Measurements from ENCODE around the gene POU2F2.

Gene POU2F2

DNA sequence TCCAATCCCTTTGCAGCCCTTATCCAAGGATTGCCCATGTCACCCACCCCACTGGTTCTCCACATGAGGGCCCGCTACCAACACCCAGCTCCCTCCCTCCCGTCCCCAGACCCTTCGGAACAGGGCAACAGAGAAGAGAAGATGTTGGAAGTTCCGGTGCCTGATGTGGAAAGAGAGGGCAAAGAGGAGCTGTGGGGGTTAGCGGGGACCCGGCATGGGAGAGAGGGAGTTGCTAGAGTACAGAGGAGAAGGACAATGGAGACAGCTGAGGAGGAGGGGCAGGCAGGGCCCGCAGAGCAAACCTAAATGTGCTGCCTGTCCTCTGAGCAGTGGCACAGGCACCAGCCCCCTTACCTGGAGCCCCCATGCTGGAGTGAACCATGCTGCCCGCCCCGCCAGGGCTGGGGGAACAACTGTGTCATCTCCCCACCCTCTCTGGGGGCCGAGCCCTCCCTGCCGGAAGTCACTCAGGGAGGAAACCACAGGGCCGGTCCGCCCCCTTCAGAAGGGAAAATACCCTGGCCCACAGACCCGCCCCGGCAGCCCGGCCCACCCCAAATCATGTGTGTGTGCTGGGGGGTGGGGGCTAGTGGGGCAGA lies at the start of gene POU2F2:
POU2F2 (minus strand) TSS at position 417 of the 599 bp plus-strand sequence; CDS start at position 382, 35 bp downstream.
- DNase-seq: peak in 1 of 2 donors; percentile 38

DNA sequence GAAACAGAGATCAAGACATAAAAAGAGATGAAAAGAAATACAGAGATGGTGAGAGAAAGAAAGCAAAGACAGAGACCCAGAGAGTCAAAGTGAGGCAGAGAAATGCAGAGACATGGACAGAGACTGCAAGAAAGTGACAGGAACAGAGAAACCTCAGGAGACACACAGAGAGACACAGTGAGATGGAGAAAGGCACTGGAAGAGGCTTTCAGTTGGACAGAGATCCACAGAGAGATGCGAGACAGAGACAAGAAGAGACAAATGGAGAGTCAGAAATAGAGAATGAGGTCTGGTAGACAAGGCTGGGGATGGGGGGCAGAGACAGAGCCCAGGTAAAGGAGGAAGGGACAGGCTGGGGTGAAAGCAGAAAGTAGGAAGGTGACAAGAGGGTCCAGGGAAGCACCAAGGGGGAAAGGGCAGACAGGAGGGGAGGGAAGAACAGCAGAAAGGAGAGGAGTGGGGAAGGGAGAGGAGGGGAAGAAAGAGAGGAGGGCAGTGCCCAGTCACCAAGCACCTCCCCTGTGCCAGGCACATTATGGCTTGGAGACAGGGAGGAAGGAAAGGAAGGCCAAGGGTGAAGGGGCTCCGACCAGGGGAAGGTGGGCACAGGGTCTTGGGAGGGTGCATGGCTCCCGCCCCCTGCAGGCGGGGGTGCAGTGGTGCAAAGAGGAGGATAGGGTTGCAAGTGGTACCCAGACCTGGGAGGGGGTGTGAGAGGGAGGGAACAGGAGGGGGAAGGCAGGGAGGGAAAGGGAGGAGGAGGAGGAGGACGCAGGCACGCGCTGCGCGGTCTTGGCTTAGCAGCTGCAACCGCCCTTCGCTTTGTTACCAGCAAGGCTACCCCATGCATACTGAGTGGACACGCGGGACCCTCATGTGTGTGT lies 46.8 kb upstream of the POU2F2 start:
- no peak for DNase-seq

DNA sequence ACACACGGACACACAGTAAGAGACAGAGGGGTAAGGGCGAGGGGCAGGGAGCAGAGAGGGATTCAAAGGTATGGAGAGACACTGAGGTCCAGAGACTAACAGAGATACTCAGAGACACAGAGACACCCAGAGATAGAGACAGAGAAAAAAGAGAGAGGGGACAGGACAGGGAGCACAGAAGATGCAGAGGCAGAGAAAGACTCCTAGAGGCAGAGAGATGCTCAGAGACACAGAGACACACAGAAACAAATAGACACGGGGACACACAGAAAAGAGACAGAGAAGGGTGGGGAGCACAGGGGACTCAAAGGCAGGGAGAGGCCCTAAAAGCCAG lies 45.4 kb upstream of the POU2F2 start:
- DNase-seq: no peak

DNA sequence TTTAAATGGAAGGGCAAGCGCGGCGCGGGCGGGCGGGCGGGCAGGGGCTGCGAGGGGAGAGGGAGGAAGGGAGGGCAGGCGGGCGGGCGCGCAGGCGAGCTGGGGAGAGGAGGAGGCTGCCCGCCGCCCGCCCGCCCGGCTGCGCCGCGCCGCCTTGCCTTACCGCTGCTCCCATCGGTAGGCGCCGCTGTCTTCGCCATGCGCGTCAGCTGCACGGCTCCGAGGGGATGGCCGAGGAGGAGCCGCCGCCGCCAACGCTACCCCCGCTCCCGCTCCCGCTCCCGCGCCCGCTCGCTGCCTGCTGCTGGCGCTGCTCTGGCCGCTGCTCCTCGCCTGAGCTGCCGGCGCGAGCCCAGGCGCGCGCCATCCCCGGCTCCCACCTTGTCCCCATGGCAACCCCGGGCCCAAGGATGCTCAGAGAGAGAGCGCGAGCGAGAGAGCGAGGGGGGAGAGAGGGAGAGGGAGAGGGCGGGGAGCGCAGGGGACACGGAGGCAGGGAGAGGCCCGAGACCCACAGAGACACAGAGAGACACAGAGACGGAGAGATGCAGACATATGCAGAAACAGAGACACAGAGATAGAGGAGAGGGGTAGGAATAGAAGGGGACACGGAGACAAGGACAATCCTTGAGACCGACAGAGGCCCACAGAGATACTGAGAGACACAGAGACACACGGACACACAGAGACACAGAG lies 44.9 kb upstream of the POU2F2 start:
- peak; percentile 60 to 62 for DNase-seq

DNA sequence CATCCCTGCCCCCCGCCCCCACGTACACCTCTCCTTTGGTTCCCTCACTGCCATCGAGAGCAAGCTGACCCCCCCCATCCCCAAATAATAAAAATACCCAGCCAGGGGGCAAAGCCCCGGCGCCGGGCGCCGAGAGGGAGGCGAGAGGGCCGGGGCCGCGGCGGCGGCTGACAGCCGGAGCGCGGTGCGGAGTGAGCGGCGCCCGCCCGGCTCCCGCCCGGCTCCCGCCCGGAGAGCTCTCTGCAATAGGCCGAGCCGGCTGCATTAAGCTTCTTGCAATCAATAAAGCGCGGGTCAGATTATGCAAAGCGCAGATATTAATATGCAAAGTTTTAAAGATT lies 44.4 kb upstream of the POU2F2 start:
- no peak for DNase-seq

DNA sequence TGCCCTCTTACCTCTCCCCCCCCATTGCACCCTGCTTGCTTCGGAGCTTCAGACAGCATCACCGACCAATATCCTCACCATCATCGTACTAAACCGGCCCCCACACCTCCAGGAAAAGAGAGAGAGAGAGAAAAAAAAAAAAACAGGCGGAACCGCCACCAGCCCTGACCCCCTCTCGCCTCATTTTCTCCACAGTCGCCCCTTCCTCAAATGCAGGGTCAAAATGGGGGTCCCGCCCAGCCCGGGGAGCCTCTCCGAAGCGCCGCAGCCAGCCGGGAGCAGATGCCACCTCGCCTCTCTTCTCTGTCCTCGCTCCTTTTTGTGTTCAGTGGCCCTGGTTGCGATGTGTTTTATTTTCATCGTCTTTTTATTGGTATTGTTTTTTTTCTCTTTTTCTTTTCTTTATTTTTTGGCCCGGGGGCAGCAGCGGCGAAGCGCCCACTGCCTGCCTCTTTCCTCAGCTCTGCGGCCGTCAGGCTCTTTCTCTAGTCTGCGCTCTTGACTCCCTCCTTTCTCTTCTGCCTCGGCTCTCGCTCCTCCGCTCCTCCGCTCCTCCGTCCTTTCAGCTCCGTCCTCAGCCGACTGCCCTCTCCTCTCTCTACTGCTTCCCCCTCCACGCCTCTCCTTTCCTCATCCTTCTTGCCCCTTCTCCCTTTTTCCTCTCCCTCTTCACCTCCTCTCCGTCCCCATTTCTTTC lies 43.9 kb upstream of the POU2F2 start:
- peak; percentile 12 to 33 for DNase-seq

DNA sequence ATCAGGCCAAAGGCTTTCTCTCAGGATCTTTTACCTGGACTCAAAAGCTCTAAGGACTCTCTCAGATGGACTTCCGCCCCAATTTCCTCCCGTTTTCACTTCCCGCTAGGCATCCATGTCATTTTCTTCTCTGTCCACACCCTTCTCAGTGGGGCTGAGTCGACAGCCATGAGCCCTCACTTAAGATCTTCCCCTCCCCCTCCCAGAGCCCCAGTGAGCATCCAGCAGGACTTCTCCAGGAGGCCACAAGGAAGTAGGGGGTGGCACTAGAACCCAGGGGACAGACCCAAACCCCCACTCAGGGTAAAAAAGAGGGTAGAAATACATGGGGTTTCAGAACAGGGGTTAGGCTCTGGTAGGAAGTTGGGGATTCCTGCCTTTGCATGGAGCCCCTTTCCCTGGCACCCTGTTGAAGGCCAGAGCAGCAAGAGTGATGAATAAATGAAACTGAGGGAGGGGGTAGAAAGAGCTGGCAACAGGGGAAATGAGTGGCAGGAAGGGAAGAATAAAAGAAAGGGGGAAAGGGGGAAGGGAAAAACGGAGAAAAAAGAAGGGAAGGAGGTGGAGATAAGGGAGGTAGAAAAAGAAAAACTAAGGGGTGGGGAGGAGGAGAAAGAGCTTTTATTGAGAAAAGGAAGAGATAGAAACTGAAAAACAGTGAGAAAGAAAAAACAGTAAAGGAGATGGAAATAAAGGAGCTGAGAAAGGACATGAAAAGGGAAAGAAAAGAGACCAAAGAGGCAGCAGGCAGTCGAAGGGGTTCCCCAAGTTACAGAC lies 42.9 kb upstream of the POU2F2 start:
- DNase-seq: no peak

DNA sequence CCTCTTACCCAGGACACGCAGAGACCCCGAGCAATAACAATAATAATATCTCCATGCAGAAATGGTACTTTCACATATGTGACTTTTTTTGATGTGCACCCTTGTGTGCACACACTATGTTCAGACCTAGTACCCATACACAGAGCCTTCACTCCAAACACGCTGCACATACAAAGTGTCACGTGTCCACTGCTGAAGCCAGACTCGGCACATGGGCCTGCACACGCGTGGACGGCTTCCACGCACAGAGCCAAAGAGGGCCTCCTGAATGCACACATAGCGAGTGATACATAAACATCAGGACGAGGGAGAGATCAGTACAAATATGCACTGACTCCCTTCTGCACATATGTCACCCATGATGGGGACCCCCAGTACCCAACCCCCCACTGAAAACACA lies 41.9 kb upstream of the POU2F2 start:
- no peak for DNase-seq

DNA sequence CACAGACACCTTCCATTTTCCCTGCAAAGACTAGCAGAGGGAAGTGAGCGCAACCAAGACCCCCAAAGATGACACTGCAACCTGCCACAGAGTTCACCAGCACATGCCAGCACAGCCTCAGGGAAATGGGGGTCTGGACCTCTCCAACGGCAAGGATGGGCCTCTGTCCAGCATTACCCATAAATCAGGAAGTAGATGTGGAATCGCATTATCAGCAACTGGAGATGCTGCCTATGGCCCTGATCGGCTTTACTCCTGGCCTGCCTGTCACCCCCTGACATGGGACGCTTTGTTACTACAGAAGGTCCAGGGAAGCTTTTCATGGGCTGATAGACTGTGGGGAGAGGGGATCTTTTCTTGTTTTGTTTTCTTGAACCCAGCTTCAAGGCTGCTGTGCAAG lies 41.4 kb upstream of the POU2F2 start:
- no peak for DNase-seq

DNA sequence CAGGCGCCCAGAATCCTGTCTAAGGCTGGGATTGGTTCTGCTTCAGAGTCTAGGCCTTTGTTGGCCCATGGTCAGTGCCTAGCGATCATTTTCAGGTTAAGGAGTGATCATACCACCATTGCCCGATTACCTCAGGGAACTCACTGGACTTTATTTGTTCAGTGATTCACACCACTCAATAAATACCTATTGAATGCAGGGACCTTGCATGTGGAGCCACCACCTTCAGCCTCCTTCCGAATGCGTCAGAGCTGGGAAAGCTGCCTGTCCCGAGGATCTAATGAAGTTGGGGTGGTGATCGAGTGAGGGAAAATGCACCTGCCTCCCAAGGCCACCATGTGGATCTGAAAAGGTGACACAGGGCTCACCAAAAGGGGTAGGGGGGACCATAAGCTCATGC lies 40.0 kb upstream of the POU2F2 start:
- no peak for DNase-seq

DNA sequence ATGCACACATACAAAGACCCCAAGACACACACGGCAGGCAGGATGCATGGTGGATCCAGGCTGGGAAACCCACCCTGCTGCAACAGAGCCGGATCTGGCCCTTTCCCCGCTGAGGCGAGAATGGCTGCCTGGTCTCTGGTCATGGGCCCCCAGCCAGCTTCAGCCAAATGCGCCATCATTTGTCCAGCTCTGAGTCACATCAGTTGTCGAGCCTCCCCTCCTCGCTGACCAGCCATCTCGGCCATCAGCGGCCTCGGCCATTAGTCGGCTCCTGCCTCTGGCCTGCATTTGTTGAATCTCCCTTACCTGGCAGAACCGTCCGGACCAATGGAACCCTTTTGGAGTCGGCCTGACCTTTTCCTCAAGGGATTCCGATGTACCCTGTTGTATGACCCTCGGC lies 38.5 kb upstream of the POU2F2 start:
- DNase-seq: no peak

DNA sequence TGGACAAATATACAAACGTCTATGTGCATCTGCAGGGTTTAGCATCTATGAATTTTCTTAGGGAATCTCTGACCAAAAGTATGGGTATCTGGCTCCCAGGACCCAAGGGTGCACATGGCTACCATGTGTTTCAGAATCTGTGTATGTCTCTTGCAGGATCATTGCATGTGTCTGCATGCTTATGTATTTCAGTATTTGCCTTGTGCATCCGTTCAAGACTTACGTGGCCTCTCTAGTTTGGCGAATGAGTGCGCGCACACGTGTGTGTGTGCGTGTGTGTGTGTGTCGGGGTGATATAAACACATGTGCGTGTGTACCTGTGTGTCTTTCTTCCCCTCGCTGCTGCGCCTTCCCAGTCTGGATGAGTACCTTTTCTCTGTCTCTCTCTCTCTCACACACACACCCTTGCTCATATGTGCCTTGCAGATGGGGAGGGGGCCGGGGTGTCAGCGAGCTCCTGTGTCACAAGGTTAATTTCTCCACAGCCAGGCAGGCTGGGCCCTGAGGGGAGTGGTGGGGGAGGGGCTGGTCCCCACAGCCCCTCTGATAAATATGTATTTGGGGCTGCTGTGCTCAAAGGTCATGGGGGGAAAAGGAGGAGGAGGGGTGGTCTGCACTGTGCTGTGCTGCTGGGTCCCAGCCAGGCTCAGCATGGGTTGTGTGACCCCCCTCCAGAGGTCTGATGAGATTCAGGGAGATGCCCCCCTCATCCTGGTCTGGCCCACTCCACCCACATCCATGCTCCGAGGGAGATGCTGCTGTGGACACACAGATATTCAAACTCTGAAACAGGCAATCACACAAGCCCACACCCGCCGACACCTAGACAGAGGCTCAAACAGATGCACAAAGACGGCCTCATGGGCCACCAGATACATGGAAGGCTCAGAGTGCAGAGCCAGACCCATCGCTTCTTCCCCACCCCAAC lies 37.5 kb upstream of the POU2F2 start:
- DNase-seq: no peak

DNA sequence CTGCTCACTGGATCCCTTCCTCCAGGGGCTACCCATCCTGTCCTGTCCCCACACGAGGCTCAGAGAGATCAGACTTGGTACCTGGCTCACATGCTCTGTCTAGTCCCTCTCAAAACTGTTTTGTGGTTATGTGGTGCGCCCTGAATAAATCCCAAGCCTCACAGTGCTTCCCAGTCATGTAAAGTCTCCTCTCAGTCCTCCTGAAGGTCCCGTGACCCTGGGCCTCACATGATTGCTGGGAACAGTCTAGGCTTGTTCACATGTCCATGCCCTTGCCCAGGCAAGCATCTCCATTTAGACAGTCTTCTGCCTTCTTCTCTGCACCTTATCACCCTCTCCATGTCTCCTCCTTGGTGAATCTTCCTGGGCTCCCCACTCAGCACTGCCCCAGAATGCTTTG lies 36.0 kb upstream of the POU2F2 start:
- no peak for DNase-seq

DNA sequence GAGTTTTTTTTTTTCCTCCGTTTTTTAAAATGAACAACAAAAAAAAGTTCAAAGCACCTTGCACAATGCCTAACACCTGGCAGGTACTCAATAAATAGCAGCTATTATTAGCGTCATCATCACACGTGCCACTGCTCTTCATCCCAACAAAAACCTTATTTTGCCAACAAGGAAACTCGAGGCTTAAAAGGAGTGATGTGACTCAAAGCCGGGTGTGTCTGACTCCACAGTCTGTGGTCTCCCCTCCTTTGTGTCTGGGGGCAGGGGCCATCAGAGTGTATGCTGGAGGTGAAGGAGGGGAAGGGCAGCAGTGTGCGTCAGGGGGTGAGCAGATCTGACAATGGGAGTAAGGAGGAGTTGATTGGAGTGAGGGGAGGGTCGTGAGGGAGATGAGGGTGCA lies 34.1 kb upstream of the POU2F2 start:
- DNase-seq: no peak

DNA sequence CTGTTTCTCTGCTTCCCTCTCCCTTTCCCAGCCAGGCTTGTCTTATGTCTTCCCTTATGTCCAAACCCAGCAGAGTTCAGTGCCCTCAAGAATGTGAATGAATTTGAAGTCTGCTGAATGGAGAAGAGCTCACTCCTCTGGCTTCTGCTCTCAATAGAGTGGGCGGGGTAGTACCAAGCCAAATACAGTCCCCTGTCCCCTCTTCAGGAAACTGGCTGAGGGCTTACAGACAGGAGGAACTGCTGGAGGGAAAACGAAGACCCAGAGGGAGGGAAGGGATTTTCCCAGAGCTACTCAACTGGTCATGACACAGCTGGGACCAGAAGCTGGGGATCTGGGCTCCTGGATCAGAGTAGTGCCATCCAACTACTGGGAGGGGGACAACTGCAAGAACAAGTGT lies 32.9 kb upstream of the POU2F2 start:
- DNase-seq: no peak

DNA sequence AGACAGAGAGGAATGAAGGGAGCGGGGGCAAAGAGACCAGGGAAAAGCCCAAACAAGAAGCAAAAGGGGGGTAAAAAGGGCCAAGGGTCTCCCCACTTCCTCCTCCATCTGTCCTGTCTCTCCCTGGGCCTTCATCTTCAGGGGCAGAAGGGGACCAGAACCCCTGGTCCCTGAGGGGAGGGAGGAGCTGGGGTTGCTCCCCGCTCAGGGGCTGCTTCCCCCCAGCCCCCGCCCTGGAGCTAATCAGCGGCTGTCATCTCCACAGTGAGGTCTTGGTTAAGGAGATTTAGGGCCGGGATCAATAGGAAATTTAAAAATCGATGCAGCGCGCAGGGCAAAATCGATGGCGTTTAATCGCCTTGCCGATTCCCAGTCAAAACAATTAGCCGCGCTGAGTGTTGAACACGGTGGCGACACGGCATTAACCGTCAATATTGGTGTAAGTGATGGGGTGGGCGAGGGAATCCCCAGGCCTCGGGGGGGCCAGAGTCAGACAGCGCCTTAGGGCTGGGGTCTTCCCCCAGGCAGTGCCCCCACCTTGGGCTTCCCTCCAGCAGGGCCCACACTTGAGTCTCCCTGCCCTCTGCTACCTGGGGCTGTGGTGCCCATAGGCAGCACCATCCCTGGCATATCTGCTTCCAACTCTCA lies 29.5 kb upstream of the POU2F2 start:
- DNase-seq: no peak

DNA sequence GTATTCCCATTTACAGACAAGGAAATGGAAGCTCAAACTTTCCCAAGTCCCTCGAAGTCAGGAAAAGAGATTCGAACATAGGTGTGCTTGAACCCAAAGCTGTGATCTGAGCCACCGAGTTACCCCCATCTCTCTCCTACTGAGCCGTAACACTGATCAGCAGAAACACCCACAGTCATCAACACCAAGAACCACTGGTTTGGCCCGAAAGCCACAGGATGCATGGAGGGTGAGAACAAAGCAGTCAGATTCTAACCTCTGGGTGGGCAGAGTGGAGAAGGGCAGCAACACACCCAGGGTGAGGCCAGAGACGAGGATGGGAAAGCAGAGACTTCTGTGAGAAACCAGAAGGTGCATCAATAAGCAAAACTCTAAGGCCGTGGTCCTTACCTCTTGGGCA lies 27.7 kb upstream of the POU2F2 start:
- DNase-seq: no peak

DNA sequence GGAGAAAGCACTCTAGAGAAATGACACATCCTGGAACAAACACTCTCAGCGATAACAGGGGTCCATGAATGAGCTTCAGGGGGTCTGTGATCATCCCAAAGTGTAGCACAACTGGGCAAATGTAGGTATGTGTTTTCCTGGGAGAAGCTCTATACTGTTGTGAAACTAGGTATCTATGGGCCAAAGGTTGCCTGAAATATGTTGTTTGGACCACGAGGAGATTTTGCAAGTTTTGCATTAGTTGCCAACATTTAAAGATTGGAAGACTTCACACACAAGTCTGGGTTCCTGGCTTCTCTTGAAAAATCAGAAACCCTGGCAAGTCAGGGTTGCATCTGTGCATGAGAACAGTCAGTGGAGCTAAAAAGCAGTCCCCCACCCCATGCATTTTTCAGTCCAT lies 26.7 kb upstream of the POU2F2 start:
- no peak for DNase-seq

DNA sequence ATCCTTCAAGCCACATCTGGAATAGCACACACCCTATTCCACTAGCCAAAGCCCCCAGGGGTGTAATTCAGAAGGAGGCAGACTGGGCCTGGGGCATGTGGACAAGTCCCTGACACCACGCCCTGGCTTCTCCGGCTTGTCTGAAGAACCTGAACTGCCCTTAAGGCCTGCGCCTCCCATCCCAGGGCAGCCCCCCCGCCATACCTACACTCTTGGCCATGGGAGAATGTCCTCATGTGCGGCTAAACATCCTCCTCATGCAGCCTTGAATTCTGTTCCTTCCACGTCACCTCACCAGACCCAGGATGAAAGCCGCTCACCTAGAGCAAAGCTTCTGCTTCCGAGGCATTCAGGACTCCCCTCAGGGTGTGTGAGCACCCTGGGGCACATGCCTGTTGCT lies 24.3 kb upstream of the POU2F2 start:
- DNase-seq: no peak

DNA sequence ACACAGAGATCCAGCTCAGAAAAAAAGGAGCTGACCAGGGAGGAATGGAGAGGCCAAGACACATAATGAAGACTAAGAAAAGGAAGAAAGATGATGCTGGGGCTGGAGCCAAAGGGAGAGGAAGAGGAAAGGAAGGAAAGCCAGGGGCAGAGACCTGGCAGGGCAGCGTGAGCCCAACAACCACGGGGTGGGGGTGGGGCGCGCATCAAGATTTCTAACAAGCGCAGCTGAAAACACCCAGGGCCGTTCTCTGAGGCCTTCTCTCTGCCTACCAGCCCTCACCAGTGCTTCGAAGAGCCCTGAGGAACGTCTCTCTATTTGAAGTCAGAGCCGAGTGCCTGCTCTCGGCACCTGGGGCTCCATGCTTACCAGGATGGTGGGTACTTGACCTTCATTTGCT lies 23.6 kb upstream of the POU2F2 start:
- no peak for DNase-seq

Measured in hippocampal formation (tissue), 2 donors.